ENCODE measurements around the gene DOK7. TPM values are rescaled to one million over a fixed set of nuclear protein-coding genes. Genes with fewer than 3 reads are reported as not detected.

Gene DOK7, protein sequence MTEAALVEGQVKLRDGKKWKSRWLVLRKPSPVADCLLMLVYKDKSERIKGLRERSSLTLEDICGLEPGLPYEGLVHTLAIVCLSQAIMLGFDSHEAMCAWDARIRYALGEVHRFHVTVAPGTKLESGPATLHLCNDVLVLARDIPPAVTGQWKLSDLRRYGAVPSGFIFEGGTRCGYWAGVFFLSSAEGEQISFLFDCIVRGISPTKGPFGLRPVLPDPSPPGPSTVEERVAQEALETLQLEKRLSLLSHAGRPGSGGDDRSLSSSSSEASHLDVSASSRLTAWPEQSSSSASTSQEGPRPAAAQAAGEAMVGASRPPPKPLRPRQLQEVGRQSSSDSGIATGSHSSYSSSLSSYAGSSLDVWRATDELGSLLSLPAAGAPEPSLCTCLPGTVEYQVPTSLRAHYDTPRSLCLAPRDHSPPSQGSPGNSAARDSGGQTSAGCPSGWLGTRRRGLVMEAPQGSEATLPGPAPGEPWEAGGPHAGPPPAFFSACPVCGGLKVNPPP
- total RNA-seq (2022; extraction: Qiagen RNA extraction): 0.17 to 0.36 TPM (median 0.29 TPM) in 5 replicates

DNA sequence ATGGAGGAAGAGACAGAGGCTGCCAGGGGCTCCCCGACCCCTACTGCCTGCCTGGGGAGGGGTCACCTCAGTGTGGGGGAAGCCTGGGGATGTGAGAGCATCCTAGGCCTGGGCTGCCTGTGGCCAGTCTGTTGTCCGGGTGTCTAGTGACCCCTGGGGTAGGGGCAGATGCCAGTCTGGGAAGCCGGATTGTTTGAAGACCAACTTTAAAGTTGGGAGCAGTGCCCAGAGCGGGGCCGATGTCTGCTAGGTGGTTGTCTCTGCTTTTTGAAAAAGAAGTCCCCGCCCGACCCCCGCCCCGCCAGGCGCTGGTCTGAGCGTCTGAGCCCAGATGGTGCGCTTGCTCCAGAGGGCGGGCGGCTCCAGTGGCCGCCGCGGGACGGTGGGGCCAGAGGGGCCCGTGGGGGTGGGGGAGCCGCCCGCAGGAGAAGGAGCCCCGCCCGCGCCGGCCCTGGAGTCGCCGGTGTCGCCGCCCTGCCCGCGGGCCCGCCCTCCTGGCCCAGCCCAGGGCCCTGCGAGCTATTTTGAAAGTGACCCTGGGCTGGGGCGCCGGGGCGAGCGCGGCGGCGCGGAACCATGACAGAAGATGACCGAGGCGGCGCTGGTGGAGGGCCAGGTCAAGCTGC is at the start of gene DOK7:
Gene DOK7 (plus strand): TSS at position 517 of the 626 bp plus-strand sequence. CDS start 70 bp downstream, at position 587.

DNA sequence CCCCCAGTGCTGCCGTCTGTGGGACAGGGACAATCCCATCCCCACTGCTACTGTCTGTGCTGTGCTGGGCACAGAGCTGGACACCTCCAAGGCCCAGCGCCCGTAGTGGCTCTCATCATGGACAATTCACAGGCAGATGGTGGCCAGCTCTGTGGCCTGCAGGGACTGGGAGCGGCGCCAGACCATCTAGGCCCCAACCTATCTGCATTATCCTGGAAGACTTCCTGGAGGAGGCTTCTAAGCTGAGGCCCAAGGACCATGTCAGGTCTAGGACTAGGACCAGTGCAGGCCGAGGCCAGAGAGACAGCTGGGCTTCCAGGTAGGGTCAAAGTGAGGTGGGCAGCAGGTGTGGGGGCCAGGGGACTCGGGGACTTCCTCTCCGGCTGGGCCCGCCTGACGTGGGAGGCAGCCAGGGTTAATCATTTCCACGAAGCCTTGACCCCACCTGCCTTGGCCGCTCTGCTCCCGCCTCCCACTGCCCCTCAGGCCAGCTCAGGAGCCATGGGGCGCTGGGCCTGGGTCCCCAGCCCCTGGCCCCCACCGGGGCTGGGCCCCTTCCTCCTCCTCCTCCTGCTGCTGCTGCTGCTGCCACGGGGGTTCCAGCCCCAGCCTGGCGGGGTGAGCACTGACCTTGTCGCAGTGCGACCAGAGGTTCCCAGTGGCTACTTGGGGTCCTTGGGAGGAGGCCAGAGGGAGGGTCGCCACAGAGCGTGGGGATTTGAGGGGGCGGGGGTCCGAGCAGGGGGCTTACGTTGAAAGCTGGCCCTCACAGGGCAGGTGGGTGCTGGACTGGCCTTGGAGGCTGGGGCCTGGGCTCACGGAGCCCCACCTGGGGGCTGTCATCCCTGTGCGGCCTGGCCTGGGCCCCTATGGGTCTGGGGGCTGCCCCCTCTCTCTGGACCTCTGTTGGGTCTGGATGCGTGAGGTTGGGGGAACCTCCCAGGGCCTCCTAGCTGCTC is 21.3 kb upstream of the DOK7 start, which contains the start of gene HGFAC:
Gene HGFAC (plus strand): TSS at position 468 of the 959 bp plus-strand sequence. CDS start 34 bp downstream, at position 502.

DNA sequence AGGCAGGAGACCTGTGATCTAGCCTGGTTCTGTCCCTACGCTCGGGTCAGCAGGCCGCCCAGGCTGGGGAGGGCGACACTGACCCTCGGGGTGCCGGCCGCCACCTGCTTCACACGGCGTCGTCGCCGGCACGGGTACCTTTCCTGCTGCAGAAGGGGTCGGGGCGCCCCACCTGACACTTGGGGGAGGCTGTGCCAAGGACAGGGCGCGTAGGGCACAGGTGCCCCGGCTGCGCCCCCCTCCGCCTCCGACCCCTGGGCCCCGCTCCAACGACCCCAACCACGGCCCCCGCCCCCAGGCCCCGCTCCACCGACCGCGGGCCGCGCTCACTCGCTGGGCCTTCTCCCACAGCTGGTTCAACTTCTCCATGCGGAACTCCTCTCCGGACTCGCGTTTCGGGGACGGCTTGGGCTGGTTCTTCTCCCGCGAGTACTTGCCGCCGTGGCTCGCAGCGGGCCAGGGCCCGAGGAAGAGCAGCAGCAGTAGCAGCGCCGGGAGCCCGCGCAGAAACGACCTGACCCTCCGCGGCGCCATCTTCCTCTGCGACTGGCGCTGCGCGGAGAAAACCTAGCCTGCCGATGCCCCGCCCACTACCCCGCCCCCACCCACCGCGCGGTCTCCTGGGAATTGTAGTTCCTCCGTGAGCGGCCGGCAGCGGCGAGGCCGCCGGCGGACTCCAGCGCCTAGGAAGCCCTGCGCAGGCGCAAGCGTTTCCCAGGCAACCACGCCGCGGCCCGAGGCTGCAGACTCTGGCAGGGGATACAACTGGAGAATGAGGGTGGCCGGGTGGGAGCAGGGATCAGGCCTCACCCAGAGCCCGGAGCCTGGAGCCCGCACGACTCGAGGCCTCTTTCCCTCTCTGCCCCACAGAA is 69.0 kb downstream of the DOK7 start, which contains the start of gene LRPAP1:
Gene LRPAP1 (minus strand): TSS at position 544 of the 872 bp plus-strand sequence. CDS start 10 bp downstream, at position 534.

Other genes with a start within 250 kb of the DOK7 start
- 0.05 to 0.18 TPM (median 0.08 TPM) in 5 replicates for gene MSANTD1, start 214.1 kb upstream of the DOK7 start, total RNA-seq (2022; extraction: Qiagen RNA extraction)
- 8.2 to 11.6 TPM (median 10.0 TPM) in 5 replicates for gene RGS12, start 170.3 kb upstream of the DOK7 start, total RNA-seq (2022; extraction: Qiagen RNA extraction)
- gene HGFAC, start 21.3 kb upstream of the DOK7 start, total RNA-seq (2022; extraction: Qiagen RNA extraction): 0.09 to 0.22 TPM (median 0.19 TPM) in 5 replicates
- gene LRPAP1, start 69.1 kb downstream of the DOK7 start, total RNA-seq (2022; extraction: Qiagen RNA extraction): 116 to 128 TPM (median 125 TPM) in 5 replicates

Data from A549 treated with dexamethasone at 1 μM for 4 hours (cell line).